ENCODE data around the gene NABP2.
A peak's percentile ranks its signal among the peaks of the same experiment; 100 is the strongest.

The NABP2 gene

DNA sequence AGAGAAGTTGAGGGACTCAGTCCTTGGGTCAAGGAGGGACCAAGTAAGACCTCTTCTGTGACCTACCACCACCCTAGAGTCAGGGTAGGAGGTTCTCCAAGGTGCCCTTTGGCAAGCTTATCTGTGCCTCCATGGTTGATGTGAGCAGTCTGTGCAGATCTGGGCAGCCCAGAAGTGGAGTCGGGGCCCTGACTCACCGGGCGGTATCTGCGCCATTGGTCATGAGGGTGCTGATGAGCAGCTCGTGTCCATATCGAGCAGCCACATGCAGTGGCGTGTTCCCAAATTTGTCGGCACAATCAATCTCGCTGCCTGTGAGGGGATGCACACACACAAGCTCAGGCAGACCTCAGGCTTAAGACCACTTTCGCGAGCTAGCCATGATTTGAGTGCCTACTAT is 28.9 kb downstream of the NABP2 start:
- no peak for TF ChIP-seq CTCF (IDR thresholded peaks at IDR 0.05)

GRCh38 chr12:56255671-56256070 is 31.5 kb downstream of the NABP2 start:
- no peak for TF ChIP-seq CTCF (IDR thresholded peaks at IDR 0.05)

DNA sequence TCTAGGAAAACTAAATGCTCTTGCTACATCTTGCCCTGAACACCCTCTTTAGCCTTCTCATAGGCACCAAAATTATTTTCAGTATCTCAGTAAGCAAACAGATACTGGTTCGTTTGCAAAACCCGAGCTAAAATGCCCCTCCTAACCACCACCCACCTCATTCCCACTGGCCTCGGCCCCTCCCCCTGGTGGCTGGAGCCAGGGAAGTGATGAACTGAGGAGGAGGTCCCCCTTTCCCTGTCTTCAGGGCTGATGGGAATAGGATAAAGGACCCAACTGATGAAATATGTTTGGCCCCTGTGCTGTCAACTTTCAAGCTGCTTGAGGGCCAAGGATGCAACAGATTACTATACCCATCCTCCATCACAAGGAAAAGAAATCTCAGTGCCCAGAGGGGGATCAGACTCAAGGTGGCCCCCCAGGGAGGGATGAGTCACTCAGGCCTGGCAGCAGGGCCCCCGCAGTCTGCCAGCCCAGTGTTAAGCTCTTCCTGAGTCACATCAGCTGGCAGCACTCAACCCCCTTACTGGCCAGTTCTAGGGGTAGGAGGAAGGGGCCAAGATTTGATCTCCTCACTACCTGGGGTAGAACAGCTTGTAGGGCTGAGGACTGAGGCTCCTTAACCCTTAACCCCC is 32.3 kb downstream of the NABP2 start:
- no peak for TF ChIP-seq CTCF (IDR thresholded peaks at IDR 0.05)

DNA sequence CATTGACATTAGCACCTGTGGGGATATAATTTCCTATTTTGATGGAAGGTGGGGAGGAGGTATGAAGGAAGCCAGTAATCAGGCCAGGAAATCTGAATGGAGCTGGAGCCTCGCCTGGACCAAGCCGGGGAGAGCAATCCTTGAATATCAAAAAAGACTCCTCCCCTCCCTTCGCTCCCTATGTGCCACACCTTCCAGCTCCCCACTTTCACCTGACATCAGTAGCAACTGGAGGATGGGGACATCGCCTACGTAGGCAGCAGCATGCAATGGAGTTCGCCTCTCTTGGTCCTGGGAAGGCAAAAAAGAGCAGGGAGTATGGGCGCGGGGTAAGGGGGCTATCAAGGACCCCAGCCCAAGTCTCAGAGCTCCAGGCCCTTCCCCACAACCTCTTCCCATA is 32.9 kb downstream of the NABP2 start:
- TF ChIP-seq CTCF (IDR thresholded peaks at IDR 0.05): no peak

GRCh38 chr12:56257491-56258067 is 33.4 kb downstream of the NABP2 start:
- peak; percentile 16; the same call in 1 of the 2 replicates for TF ChIP-seq CTCF (IDR thresholded peaks at IDR 0.05)

DNA sequence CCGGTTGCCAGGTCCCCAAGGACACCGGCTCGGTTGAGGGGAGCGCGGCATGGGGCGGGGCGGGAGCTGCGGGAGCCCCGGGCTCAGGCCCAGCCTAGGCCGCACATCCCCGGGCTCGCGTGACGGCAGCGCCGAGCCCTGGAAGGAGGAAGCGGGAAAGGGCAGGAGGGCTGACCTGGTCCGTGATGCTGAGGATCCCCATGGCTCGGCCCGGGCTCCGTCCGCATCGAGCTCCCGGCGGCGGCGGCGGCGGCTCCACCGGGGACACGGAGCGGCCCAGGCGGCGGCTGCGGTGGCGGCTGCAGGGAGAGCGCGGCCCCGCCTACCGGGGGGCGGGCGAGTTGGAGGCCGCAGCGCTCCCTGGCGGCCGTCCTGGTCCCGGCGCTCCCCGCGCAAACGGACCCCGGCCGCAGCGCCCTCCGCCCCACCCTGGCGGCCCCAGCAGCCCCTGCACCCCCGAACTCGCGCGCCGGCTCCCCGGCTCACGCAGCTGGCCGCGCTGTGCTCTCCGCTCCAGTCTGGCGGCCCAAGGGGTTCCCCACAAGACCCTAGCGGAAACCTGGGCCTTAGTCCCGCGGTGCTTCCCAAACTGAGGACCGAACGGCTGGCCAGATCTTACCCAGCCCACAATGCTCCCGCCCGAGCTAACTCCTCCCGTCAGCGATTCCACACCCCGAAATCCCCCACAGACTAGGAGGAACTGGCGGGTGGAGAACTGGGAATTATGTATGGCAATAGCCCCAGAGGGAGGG is 34.1 kb downstream of the NABP2 start, which contains the start of gene ANKRD52:
Gene ANKRD52 (minus strand): TSS at position 317 of the 752 bp plus-strand sequence. CDS start 115 bp downstream, at position 202.
- TF ChIP-seq CTCF (IDR thresholded peaks at IDR 0.05): peak; percentile 86

DNA sequence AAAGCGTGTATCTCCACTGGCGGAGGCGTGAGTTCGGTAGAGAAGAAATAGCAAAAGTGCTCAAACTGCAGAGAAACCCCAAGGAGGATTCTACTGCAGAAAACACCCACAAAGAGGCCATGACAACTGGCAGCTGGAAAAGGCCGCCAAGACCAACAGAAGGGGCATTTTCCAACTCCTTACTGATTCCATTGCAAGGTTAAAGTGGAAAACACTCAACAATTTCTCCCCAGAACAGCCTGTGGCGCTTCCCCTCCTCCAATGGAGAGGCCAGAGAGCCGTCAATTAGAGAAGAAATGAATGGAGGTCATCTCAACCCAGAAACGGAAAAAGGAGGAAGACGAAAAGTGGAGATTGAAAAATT is 34.7 kb downstream of the NABP2 start:
- no peak for TF ChIP-seq CTCF (IDR thresholded peaks at IDR 0.05)
